OCI-LY7 (cell line): Measurements from ENCODE around the gene FGGY.
"Not testable (repeated sequence)": the region's sequence is repeated elsewhere in the genome, so short reads cannot be mapped to it uniquely, and the experiment has no call there.

Experiments
- EZH2phosphoT487 ChIP-seq: fragments of 200-600 bp; sonication (generic); IDR thresholded peaks from 2 replicates; pipeline ENCODE4 v1.6.1; 2018; ENCODE audit warnings: low read depth, borderline replicate concordance, mild to moderate bottlenecking, mixed run types, antibody characterized with exemption, low read length, moderate library complexity, mixed read lengths
- TF ChIP-seq, protein P1 (sequence below): fragments of 200-600 bp; sonication (generic); conservative IDR thresholded peaks from 2 replicates; pipeline ENCODE4 v1.5.1; 2014; ENCODE audit warnings: mild to moderate bottlenecking, antibody characterized with exemption, low read length, moderate library complexity, mixed read lengths

DNA sequence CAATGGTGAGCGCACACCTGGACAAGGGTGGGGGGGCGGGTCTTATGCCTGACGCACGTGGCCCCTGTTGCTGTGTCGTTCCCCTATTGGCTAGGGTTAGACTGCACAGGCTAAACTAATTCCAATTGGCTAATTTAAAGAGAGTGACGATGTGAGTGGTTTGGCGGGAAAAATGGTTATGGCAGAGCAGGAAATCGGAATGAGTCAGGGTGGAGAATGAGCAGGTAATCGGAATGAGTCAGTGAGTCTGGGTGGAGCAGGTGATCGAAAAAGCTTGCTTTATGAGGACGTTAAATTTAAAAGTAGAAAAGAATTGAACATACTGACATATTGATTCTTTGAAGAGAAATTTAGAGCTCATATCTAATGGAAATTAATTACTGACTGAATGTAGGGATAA is 2.8 kb downstream of the FGGY start:
- TF ChIP-seq, protein P1, sequence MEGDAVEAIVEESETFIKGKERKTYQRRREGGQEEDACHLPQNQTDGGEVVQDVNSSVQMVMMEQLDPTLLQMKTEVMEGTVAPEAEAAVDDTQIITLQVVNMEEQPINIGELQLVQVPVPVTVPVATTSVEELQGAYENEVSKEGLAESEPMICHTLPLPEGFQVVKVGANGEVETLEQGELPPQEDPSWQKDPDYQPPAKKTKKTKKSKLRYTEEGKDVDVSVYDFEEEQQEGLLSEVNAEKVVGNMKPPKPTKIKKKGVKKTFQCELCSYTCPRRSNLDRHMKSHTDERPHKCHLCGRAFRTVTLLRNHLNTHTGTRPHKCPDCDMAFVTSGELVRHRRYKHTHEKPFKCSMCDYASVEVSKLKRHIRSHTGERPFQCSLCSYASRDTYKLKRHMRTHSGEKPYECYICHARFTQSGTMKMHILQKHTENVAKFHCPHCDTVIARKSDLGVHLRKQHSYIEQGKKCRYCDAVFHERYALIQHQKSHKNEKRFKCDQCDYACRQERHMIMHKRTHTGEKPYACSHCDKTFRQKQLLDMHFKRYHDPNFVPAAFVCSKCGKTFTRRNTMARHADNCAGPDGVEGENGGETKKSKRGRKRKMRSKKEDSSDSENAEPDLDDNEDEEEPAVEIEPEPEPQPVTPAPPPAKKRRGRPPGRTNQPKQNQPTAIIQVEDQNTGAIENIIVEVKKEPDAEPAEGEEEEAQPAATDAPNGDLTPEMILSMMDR: not testable (repeated sequence)
- not testable (repeated sequence) for TF ChIP-seq EZH2phosphoT487
